A673 (cell line): Measurements from ENCODE around the gene SLC6A20. TPM values are rescaled to one million over a fixed set of nuclear protein-coding genes. Genes with fewer than 3 reads are reported as not detected.

Experiments
- BruUV-seq: library from RNA; stranded (reverse); fragments of 400-500 nt; replicated peaks from 2 replicates; lab custom pipeline; 2021; lab: Mats Ljungman, UMichigan
- CTCF ChIA-PET: fragments of 300-600 bp; sonication (Branson Sonifier 250); formaldehyde crosslinking; loops from one replicate; lab custom pipeline; 2022; ENCODE audit warnings: antibody characterized with exemption; lab: Charles Lee
- POLR2A ChIA-PET: fragments of 300-600 bp; sonication (Branson Sonifier 250); formaldehyde crosslinking; loops from one replicate; lab custom pipeline; 2022; ENCODE audit warnings: antibody characterized with exemption; ENCODE audit not compliant: low non-redundant PET; lab: Charles Lee
- DNase-seq: peaks from one replicate; pipeline ENCODE4 v3.0.0-alpha.2; 2015; ENCODE audit warnings: low spot score
- H3K27ac ChIP-seq: fragments of 200-600 bp; sonication (generic); 2 replicates; pipeline ENCODE4 v1.5.1; 2016; ENCODE audit warnings: mixed run types, low read depth, mild to moderate bottlenecking, mixed read lengths, antibody characterized with exemption, low read length; ENCODE audit not compliant: poor library complexity, severe bottlenecking
- H3K27me3 ChIP-seq: fragments of 200-600 bp; sonication (generic); replicated peaks from 2 replicates; pipeline ENCODE4 v1.6.1; 2017; ENCODE audit warnings: mixed run types, low read depth, mild to moderate bottlenecking, mixed read lengths, antibody characterized with exemption, low read length; ENCODE audit not compliant: insufficient read depth, poor library complexity
- H3K36me3 ChIP-seq: fragments of 200-600 bp; sonication (generic); 2 replicates; pipeline ENCODE4 v1.6.1; 2016; ENCODE audit warnings: mixed run types, mild to moderate bottlenecking, mixed read lengths, antibody characterized with exemption, low read length; ENCODE audit not compliant: insufficient read depth, poor library complexity, severe bottlenecking
- H3K4me1 ChIP-seq: fragments of 200-600 bp; sonication (generic); 2 replicates; pipeline ENCODE4 v1.6.1; 2017; ENCODE audit warnings: mixed run types, mild to moderate bottlenecking, mixed read lengths, antibody characterized with exemption, low read length; ENCODE audit not compliant: insufficient read depth, poor library complexity, severe bottlenecking
- H3K4me3 ChIP-seq: fragments of 200-600 bp; sonication (generic); 2 replicates; pipeline ENCODE4 v1.5.1; 2016; ENCODE audit warnings: low read depth, mixed run types, mild to moderate bottlenecking, mixed read lengths, low read length; ENCODE audit not compliant: poor library complexity, severe bottlenecking
- H3K9me3 ChIP-seq: fragments of 200-600 bp; sonication (generic); 2 replicates; pipeline ENCODE4 v1.6.1; 2016; ENCODE audit warnings: mixed run types, low read depth, mild to moderate bottlenecking, mixed read lengths, antibody characterized with exemption, low read length; ENCODE audit not compliant: poor library complexity, severe bottlenecking
- CTCF ChIP-seq: fragments of 300-800, 200-600 bp; sonication (generic); conservative IDR thresholded peaks from 2 replicates; pipeline ENCODE4 v1.5.1; 2017; ENCODE audit warnings: low read depth, mild to moderate bottlenecking, antibody characterized with exemption, low read length, moderate library complexity, mixed read lengths
- EZH2 ChIP-seq: fragments of 200-600 bp; sonication (generic); IDR thresholded peaks from 2 replicates; pipeline ENCODE4 v1.6.1; 2017; ENCODE audit warnings: borderline replicate concordance, low read depth, mild to moderate bottlenecking, mixed read lengths, antibody characterized with exemption, low read length; ENCODE audit not compliant: poor library complexity, severe bottlenecking
- intact Hi-C: fragments of 100-400 bp; cut with micrococcal nuclease; formaldehyde crosslinking; loops from one replicate; pipeline ENCODE4 v1.10.0; 2022; ENCODE audit not compliant: unreplicated experiment
- total RNA-seq: library from RNA; stranded (reverse); gene quantifications from 2 replicates; pipeline ENCODE4 v1.2.3, GENCODE V29; 2021

Gene SLC6A20
- total RNA-seq, 1 experiment from 2014 or later, result not detected

- intact Hi-C loops, result no loop called here
- Histone ChIP-seq H3K27ac (no peak overlapping the region), H3K36me3 (peaks cover 25% of the 10 kb centered on the region), H3K4me1 (no peaks in the 10 kb centered on the region), H3K4me3 (no peak overlapping the region), H3K9me3 (no peaks in the 10 kb centered on the region), H3K27me3 (no peaks in the 10 kb centered on the region)
- POLR2A ChIA-PET, result no interaction called here
- no TSS peak for BruUV-seq
- no peak for TF ChIP-seq EZH2
- no peak for TF ChIP-seq CTCF
- CTCF ChIA-PET, result no interaction called here
- DNase-seq, result no peak
These were observed 59.1 kb downstream of the SLC6A20 start for GRCh38 chr3:45737234-45737633.

- ChIA-PET POLR2A (no interaction called here), CTCF (no interaction called here)
- no TSS peak for BruUV-seq
- no peak for DNase-seq
- H3K27ac ChIP-seq, result no peak overlapping the region
- no peaks in the 10 kb centered on the region for H3K27me3 ChIP-seq
- H3K9me3 ChIP-seq, result no peaks in the 10 kb centered on the region
- H3K4me1 ChIP-seq, result no peaks in the 10 kb centered on the region
- intact Hi-C loops, result no loop called here
- no peak for TF ChIP-seq EZH2
- TF ChIP-seq CTCF, result no peak
- peaks cover 24% of the 10 kb centered on the region for H3K36me3 ChIP-seq
- no peak overlapping the region for H3K4me3 ChIP-seq
These were observed 59.6 kb downstream of the SLC6A20 start for GRCh38 chr3:45736707-45737106.

GRCh38 chr3:45730409-45731154 is 65.8 kb downstream of the SLC6A20 start:
- intact Hi-C loops, result no loop called here
- Histone ChIP-seq H3K27ac (no peak overlapping the region), H3K4me1 (no peaks in the 10 kb centered on the region), H3K4me3 (no peak overlapping the region), H3K36me3 (peaks cover 11% of the 10 kb centered on the region), H3K27me3 (no peaks in the 10 kb centered on the region), H3K9me3 (no peaks in the 10 kb centered on the region)
- DNase-seq, result no peak
- POLR2A ChIA-PET, result no interaction called here
- CTCF ChIA-PET, result no interaction called here
- TF ChIP-seq EZH2, result no peak
- TF ChIP-seq CTCF, result no peak
- BruUV-seq, result no TSS peak
